ENCODE measurements around the gene IFNA2.
"Not testable (repeated sequence)": the region's sequence is repeated elsewhere in the genome, so short reads cannot be mapped to it uniquely, and the experiment has no call there.

The IFNA2 gene

DNA sequence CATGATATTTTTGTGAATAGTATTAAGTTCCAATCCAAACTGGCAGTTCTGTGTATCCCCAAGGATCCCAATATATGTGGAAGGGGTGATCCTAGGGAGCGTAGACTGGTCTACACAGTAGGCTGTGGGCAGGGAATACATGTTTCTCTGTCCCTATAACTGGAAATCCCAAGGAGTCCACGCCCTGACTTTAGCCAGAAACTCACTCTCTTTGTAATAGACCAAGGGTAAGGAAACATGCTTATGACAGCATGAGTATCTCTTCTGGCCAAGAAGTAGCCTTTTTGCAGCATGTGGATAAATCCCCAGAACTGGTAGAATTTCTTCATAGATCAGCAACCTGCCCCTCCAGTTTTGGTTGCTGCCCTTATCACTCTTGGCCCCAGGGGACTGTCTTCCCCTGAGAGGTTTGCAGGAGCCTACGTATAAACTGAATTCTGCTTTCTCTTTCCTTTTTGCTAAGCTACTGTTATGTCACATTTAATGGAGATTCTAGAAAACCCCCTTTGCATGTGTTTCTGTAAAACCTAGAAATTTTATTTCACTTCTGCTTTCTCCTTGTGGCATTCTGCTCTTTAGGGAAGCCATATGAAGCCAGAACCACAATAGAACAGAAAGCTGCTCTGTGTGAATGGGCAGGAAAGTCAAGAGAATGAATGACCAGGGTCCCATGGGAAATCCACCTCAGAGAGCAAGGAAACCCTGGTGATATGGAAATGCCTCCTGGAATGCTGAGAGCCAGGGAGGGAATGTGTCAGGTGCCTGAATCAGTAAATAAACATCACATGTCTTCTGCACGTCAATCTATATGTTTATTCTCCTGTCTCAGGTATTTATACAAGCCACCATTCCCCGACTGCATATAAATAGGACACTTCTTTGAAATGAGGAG lies 3.5 kb downstream of the IFNA2 start:
- no peak for DNase-seq

DNA sequence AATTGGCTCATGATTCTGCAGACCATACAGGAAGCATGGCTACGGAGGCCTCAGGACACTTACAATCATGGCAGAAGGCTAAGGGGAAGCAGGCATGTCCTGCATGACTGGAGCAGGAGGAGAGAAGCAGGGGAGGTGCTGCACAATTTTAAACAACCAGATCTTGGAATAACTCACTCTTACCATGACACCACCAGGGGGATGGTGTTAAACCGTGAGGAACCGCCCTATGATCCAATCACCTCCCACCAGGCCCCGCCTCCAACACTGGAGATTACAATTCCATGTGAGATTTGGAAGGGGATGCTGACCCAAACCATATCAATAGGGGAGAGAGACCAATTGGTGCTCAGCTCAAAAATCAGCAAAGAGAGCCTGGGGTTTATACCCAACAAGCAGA lies 13.7 kb downstream of the IFNA2 start:
- DNase-seq = not testable (repeated sequence)

DNA sequence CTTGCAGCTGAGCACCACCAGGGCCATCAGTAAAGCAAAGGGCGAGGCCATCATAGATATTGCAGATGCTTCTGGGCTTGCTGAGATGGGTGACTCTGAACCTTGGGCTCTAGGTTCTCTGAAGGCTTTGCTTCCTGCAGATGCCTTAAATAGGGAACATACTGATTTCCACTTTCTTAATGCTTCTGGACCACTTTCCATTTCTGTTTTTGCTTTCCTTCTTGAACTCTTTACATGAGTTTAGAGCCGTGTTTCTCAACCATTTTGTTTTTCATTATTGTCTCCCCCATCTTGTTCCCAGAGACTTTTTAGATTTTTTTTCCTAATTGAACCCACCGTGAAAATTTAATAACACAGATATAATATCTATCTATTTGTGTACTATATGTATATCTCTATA lies 17.2 kb downstream of the IFNA2 start, which contains the start of gene IFNA13:
TSS of gene IFNA13 (minus strand) at position 101 of the 400 bp plus-strand sequence. CDS start at position 54, 47 bp downstream.
- DNase-seq = no peak

DNA sequence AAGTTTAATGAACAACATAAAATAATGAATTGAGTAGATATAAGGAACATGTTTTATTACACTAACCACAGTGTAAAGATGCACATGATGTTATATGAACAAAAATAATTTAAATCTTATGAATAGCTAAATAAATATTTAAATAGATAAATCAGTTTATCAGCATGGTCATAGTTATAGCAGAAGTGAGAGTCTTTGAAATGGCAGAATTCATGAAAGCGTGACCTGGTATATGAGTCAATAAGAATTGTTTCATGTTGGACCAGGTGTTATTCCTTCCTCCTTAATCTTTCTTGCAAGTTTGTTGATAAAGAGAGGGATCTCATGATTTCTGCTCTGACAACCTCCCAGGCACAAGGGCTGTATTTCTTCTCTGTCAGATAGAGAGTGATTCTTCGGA lies 18.0 kb downstream of the IFNA2 start:
- not testable (repeated sequence) for DNase-seq

DNA sequence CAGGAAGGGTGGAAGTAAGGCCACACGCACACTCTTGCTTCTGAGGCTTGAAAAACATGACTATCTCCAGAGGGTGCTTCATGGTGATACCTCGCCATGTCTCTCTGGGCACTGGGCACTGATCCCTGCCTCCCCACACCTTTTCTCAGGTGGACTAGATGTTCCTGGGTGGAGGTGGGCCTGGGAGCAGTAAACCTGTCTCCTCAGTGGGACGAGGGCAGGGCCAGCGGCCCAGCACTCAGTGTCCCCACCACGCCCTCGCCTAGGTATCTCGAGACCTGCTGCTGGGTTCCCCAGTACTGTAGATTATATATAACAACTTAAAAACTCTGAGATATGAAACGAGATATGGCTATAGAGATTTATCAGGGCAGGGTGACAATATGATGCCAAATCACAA lies 22.9 kb downstream of the IFNA2 start:
- DNase-seq = no peak

DNA sequence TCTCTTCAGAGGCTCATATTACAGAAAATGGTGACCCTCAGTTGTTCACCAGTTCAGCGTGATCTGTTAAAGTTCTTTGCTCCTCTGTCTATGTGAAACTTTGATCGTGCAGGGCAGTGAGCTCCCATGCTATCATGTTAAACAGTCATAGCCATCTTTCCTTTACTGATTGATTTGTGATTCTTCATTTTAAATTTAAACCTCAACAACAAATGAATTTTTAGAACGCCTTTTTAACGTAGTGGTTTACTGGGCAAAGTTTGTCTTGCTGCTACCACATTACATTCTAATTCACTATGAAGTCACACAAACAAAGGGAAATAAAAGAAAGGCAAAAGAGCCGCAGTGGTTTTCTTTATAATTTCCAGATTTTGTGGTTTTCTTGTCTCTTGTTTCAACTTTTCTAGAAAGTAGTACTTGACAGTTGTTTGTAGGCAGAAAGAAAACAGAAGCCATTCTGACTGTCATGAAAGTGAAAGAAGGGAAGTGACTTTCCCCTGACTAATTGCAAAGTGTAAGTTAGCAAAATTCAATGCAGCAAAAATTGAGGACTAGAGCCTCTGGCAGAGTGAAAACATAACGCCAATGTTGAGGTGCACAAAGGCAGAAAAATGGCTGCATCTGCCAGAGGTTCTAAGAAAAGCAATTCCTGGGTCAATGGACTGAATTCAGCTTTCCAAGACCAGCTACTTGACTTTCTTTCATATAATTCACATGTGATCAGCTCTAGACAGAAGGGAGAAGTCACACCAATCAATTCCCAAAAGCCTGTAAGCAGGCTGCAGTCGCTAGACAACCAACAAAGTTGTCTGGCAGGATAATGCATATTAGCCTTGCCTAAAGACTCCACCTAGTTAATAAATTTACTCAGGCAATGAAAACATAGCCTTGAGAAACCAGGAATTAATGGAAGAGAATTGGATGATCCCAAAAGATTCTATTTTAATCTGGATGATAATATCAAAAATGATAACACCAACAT lies 27.4 kb downstream of the IFNA2 start:
- DNase-seq = peak; percentile 21

DNA sequence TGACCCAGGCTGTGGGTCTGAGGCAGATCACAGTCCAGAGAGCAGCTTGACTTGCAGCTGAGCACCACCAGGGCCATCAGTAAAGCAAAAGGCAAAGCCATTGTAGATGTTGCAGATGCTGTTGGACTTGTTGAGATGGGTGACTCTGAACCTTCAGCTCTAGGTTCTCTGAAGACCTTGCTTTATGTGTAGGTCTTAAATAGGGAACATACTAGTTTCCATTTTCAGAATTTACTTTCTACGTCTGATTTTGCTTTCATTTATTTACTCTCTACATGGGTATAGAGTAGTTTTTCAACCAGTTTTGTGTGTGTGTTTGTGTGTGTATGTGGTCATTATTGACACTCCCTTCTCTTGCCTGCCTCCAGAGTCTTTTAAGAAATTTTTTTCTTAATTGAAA lies 34.4 kb downstream of the IFNA2 start, which contains the start of gene IFNA6:
TSS of gene IFNA6 (minus strand) at position 101 of the 400 bp plus-strand sequence. CDS start at position 101, 0 bp downstream.
- no peak for DNase-seq

DNA sequence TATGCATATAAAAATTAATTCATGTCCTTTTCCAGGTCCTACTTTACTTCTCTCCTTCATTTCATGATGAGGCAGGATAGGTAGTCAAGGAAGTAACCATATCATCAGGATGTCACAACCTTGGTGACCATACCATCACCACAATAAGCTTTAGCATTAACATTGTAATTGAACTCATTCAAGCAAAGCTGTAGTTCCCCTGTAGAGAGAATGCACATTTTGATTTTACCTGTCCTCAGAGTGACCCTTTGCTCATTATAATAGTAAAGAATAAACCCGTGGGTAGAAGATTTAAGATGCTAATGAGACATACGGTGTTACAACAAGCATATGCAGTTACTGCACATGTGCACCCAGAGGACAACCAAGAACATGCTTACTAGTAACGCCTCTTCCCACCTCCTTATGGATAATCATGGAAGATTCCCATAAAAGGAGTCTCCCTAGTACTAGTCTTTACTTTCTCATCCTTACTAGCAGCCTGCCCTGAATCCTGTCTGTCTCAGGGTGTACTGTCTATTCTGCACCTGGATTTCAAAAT lies 36.7 kb downstream of the IFNA2 start:
- DNase-seq = no peak

DNA sequence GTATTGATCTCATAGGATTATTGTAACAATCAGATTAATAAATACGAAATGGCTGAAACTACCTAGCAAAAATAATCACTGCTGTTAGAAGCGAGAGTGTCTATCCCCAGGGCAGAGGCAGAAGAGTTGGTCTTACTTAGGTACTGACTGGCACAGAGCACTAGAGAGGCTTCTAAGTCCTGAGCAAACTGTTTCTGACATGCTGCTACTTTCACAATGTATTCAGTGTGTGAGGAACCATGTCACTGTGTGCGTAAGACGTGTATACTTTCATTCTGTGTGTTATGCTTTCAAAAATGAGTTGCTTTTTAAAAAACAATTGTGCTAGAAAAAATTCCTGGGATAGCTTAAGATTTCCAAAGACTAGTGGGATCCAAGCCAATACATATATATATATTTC lies 44.5 kb downstream of the IFNA2 start:
- DNase-seq = no peak

DNA sequence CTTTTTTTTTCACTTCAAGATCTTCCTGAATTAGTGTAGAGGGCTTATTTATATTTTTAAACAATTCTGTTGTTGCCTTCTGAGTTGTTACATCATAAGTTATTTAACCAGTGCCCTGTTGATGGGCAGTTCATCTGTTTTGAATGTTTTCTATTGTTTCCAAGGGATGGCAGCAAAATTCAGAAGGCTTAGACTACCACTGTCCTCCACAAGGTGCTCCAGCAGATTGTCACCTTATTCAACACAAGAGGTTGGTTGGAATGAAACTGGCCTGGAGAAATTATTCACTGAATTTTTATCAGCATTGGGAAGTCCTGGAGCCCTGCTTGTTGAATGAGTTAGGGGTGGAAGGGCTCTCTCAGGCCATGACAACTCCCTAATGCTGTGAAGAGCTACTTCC lies 48.7 kb downstream of the IFNA2 start:
- DNase-seq = no peak

DNA sequence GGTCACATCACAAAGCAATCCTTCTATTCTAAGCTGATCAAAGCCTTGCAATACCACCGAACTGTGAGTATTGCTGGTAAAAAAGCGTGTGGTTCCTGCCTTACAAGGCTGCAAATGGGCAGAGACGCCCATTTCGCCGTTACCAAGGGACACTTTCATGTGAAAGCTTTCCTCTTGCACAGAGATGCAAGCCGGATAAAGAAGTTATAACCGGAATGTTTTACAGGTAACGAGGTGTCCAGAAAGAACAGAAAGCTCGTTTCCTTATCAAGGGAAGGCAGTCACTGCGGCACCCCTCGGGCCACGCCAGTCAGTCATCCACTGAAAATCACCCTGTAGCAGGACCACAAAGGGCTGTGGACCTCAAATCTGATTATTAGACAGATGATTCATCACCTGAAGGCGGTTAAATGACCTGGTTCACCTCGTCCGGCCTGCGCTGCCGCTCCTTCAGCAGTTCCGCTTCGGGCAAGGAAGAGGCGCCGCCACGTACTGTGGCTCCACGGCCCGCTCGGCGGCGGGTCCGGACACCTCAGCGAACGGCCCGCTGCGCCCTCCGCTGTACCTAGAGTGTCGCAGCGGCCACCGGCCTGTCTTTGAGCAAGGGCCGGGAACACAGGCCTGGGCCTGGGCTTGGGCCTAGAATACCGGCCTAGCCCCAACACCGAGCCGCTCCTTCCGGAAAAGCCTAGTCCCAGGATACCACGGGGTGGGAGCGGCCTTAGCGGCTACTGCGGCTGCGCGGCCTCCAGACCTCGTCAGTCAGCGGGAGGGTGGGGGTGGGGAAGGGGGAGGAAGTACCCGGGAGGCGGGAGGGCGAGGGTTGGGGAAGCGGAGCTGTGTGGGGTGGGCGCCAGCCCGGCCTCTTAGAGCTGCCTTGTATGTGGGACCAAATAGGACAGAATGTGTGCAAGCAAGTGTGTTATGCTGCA lies 50.2 kb downstream of the IFNA2 start, which contains the start of gene KLHL9:
TSS of gene KLHL9 (minus strand) at position 704 of the 932 bp plus-strand sequence. CDS start at position 159, 545 bp downstream.
- DNase-seq = peak; percentile 93
